DMS153 treated with DMSO at 0.1 percent for 48 hours (cell line): Measurements from ENCODE around the gene TRIM39.

ENCODE experiments used
- DNase-seq: peaks from one replicate; lab custom pipeline; 2025; ENCODE audit not compliant: unreplicated experiment; lab: John Stamatoyannopoulos, UW

TRIM39 gene

GRCh38 chr6:30327232-30327746 is 562 bp downstream of the TRIM39 start:
- no peak for DNase-seq

GRCh38 chr6:30328397-30328796 is 1.7 kb downstream of the TRIM39 start:
- no peak for DNase-seq

- no peak for DNase-seq
Measured at GRCh38 chr6:30329331-30329730, 2.6 kb downstream of the TRIM39 start.

- DNase-seq = no peak
Measured at GRCh38 chr6:30331981-30332380, 5.3 kb downstream of the TRIM39 start.

GRCh38 chr6:30334075-30334783 is 7.5 kb downstream of the TRIM39 start:
- no peak for DNase-seq

DNA sequence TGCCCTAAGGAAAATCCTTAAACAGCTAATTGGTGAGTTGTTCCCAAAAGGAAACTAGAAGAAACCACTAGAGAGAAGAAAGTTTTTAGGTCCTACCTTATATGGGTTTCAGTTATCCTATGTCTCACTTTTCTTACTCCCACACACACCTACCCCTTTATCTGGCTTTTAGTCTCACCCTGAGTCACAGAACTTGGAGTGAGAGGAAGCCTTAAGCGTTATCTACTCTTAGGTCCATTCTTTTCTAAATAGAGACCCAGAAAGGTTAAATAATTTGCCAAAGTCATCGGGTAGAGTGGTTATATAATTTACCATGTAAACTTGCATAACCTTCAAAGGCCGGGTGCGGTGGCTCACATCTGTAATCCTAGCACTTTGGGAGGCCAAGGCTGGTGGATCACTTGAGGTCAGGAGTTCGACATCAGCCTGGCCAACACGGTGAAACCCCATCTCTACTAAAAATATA is 13.9 kb downstream of the TRIM39 start:
- no peak for DNase-seq

- no peak for DNase-seq
Measured at GRCh38 chr6:30341218-30341617, 14.5 kb downstream of the TRIM39 start.

DNA sequence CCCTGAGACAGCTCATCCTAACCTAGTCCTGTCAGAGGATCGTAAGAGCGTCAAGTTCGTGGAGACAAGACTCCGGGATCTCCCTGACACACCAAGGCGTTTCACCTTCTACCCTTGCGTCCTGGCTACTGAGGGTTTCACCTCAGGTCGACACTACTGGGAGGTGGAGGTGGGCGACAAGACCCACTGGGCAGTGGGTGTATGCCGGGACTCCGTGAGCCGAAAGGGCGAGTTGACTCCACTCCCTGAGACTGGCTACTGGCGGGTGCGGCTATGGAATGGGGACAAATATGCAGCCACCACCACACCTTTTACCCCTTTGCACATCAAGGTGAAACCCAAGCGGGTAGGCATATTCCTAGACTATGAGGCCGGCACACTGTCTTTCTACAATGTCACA is 15.0 kb downstream of the TRIM39 start:
- no peak for DNase-seq

GRCh38 chr6:30344191-30344867 is 17.6 kb downstream of the TRIM39 start:
- DNase-seq = no peak

- peak; percentile 73 for DNase-seq
Measured at GRCh38 chr6:30344868-30345671, 18.3 kb downstream of the TRIM39 start, which contains the start of gene RPP21. RPP21 (plus strand) TSS chr6:30345156; CDS start chr6:30345172, 16 bp downstream.

DNA sequence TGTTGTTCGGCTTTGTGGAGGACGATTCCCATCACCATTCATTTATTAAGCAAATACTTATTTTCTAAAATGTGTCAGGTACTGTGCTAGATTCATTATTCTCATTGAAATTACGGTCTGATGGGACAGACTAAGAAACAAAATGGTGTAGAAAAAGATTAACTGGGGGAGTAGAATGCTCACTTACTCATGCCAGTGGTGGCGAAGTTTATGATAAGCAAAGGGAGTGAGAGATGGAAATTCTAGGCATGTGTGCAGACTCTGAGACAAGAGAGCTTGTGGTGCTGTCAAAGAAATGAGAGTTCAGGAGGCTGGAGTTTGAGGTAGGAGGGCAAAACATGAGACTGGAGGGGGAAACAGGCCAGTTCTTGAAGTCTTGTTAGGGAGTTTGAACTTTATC is 19.1 kb downstream of the TRIM39 start:
- DNase-seq = no peak

DNA sequence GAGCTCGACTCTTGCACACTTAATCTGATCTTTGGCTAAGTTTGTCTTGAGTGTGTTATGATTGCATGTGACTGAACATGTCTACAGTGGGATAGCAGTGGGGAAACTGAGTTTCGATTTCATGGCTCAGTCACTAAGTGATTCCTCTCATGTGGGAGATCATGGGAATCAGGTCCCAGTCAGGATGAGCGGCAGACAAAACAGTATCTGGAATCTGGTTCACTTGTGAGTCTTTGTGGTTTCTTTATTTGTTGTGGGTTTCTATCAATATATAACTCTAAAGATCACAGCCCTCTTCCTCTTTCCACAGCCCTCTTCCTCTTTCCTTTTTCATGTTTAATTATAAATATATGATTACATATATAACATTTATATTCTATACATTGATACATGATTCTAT is 22.2 kb downstream of the TRIM39 start:
- no peak for DNase-seq

- no peak for DNase-seq
Measured at GRCh38 chr6:30349421-30350177, 22.9 kb downstream of the TRIM39 start.

GRCh38 chr6:30350524-30350923 is 23.8 kb downstream of the TRIM39 start:
- no peak for DNase-seq

DNA sequence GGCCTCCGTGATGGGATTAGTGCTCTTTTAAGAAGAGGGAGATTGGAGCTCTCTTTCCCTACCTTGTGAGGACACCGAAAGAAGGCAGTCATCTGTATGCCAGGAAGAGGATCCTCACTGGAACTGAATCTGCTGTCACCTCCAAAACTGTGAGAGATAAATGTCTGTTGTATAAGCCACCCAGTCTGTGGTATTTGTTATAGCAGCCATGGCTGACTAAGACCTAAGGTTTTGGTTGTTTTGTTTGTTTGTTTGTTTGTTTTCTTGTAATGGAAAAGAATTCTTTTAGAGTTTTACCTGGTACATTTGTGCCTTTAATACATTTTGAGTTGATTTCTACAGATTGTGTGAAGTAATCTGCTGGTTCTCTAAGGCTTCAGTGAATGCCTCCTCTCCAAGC is 25.8 kb downstream of the TRIM39 start:
- no peak for DNase-seq

GRCh38 chr6:30355281-30355680 is 28.6 kb downstream of the TRIM39 start:
- no peak for DNase-seq

DNA sequence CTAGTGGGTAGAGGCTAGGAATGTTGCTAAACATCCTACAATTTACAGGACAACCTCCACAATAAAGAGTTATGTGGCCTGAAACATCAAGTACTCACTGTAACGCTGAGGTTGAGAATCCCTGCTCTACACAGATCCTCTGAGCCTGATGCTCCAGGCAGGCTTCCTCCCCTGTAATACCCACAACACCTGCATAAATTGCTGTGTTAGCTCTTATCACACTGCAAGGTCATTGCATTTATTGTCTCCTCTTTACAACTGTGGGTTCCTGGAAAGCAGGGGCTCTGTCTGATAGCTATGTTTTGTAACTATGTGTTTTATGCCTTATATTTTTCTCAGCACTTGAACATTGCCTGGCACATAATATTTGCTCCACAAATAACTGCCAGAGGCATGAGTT is 29.8 kb downstream of the TRIM39 start:
- DNase-seq = no peak

GRCh38 chr6:30357678-30358540 is 31.2 kb downstream of the TRIM39 start:
- peak; percentile 49 for DNase-seq

DNA sequence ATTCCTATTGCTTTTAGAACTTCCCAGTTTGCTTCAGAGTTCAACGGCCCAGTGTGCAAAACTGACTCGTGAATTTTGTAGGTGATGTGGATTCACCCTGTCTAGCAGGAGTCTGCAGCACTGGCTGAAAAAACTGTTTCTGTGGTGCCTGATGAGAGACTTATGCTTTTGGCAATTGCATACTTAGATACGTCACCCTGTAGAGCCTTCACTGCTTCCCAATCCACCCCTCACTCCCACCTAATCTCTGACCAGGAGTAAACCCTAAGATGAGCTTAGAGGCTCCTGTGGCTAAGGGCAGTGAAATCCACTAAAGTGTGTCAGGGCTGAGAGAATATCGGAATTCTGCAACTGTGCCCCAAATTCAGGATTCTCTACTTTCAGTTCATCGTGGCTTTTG is 32.5 kb downstream of the TRIM39 start:
- no peak for DNase-seq

DNA sequence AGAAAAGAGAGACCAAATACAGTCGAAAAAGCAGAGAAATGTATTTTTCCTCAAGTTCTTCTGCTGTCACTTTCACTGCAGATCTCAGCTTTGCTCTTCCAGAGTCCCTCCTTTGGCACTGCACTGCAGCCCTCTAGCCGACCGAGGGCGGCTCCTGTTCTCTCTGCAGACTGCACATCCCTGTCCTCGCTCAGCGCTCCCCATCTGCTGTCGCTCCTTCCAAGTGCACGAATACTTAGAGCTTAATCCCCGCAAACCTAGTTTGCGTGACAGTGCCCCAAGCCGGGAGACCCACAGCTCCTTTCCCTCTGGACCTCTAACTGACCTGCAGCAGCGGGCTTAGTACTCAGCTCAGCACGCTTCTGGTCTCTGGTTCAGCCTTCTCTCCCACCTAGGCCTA is 33.4 kb downstream of the TRIM39 start:
- DNase-seq = no peak
